ENCODE measurements around the gene EBPL. TPM values are rescaled to one million over a fixed set of nuclear protein-coding genes. Genes with fewer than 3 reads are reported as not detected.
"Not testable (repeated sequence)": the region's sequence is repeated elsewhere in the genome, so short reads cannot be mapped to it uniquely, and the experiment has no call there.

EBPL gene
- total and polyA plus RNA-seq, 12 donors: 45.2 to 302 (median 122) TPM

GRCh38 chr13:49616676-49617065, 74.6 kb downstream of the EBPL start:
- peak overlapping the region in 1 of 5 donors; percentile 50 for H3K27ac ChIP-seq
- whole genome bisulfite sequencing, 4 donors: 90 to 96% (median 92%) methylated on average over 3 of the region's 3 CpGs
- no peaks in the 10 kb centered on the region for H3K36me3 ChIP-seq (replicated peaks in 1 of 2)

GRCh38 chr13:49615836-49616675, 75.2 kb downstream of the EBPL start:
- Histone ChIP-seq H3K27ac (peak overlapping the region in 3 of 5 donors; percentile 38 to 51 (median 50)), H3K27me3 (no peaks in the 10 kb centered on the region), H3K36me3 (replicated peaks in 1 of 2) (no peaks in the 10 kb centered on the region), H3K4me3 (no peak overlapping the region), H3K4me1 (replicated peaks in 1 of 2) (peaks cover 8 to 10% of the 10 kb centered on the region in 2 donors), H3K9me3 (replicated peaks in 1 of 3) (no peaks in the 10 kb centered on the region)
- DNase-seq: no peak
- intact Hi-C loops (cut with DNase I): no loop called here
- 55 to 63% (median 61%) methylated on average over 8 of the region's 8 CpGs for WGBS, 4 donors
- TF ChIP-seq POLR2A (IDR thresholded peaks at IDR 0.05) (no peak), CTCF (IDR thresholded peaks at IDR 0.05) (no peak)

More at GRCh38 chr13:49616676-49617065, 74.6 kb downstream of the EBPL start:
- DNase-seq: no peak
- TF ChIP-seq CTCF (IDR thresholded peaks at IDR 0.05) (no peak), POLR2A (IDR thresholded peaks at IDR 0.05) (no peak)
- intact Hi-C loops (cut with DNase I): no loop called here
- no peaks in the 10 kb centered on the region for H3K27me3 ChIP-seq
- H3K9me3 ChIP-seq (replicated peaks in 1 of 3): no peaks in the 10 kb centered on the region
- H3K4me1 ChIP-seq (replicated peaks in 1 of 2): peaks cover 8 to 10% of the 10 kb centered on the region in 2 donors
- no peak overlapping the region for H3K4me3 ChIP-seq

- DNase-seq; H3K36me3 ChIP-seq (replicated peaks in 1 of 2); intact Hi-C loops (cut with DNase I); H3K27ac ChIP-seq; H3K4me3 ChIP-seq; H3K9me3 ChIP-seq (replicated peaks in 1 of 3); H3K27me3 ChIP-seq: not testable (repeated sequence)
- peaks cover 8 to 10% of the 10 kb centered on the region in 2 donors for H3K4me1 ChIP-seq (replicated peaks in 1 of 2)
- 88 to 100% (median 92%) methylated on average over 3 of the region's 3 CpGs for WGBS, 4 donors
These were observed 79.2 kb downstream of the EBPL start for GRCh38 chr13:49612042-49612441.

Other genes with a start within 250 kb of the EBPL start
- 100 to 1,000 TPM in 1 of 9 donors, 10 to 100 TPM in 8; 19.8 to 115 (median 53.9) TPM for gene CAB39L, start 247.4 kb downstream of the EBPL start, total RNA-seq
- gene CAB39L, start 247.4 kb downstream of the EBPL start, polyA plus RNA-seq: 10 to 100 TPM; 17.8 to 23.0 (median 22.4) TPM
- gene SETDB2, start 247.2 kb downstream of the EBPL start, total RNA-seq: 10 to 100 TPM in 7 of 9 donors, 1 to 10 TPM in 2; 7.4 to 26.3 (median 13.6) TPM
- gene SETDB2, start 247.2 kb downstream of the EBPL start, polyA plus RNA-seq: 10 to 100 TPM in 2 of 3 donors, 1 to 10 TPM in 1; 4.4 to 14.7 (median 10.9) TPM
- 10 to 100 TPM; 23.8 to 73.9 (median 59.6) TPM for gene PHF11, start 195.5 kb downstream of the EBPL start, total RNA-seq
- gene PHF11, start 195.5 kb downstream of the EBPL start, polyA plus RNA-seq: 100 to 1,000 TPM in 2 of 3 donors, 10 to 100 TPM in 1; 85.0 to 136 (median 129) TPM
- 10 to 100 TPM; 11.9 to 87.5 (median 39.5) TPM for gene RCBTB1, start 105.9 kb downstream of the EBPL start, total RNA-seq
- 10 to 100 TPM; 11.7 to 25.6 (median 19.6) TPM for gene RCBTB1, start 105.9 kb downstream of the EBPL start, polyA plus RNA-seq
- gene ARL11, start 63.0 kb downstream of the EBPL start, total RNA-seq: 1 to 10 TPM in 6 of 9 donors, under 1 TPM in 3; 0.18 to 2.9 (median 1.6) TPM
- gene ARL11, start 63.0 kb downstream of the EBPL start, polyA plus RNA-seq: 1 to 10 TPM in 2 of 3 donors, under 1 TPM in 1; 0.62 to 2.3 (median 1.1) TPM
- 10 to 100 TPM; 12.6 to 38.4 (median 21.3) TPM for gene KPNA3, start 101.2 kb upstream of the EBPL start, total RNA-seq
- 10 to 100 TPM in 2 of 3 donors, 1 to 10 TPM in 1; 8.6 to 43.8 (median 12.9) TPM for gene KPNA3, start 101.2 kb upstream of the EBPL start, polyA plus RNA-seq
- 10 to 100 TPM in 4 of 9 donors, 1 to 10 TPM in 5; 5.9 to 13.9 (median 8.0) TPM for gene SPRYD7, start 244.9 kb upstream of the EBPL start, total RNA-seq
- gene SPRYD7, start 244.9 kb upstream of the EBPL start, polyA plus RNA-seq: 10 to 100 TPM in 1 of 3 donors, 1 to 10 TPM in 2; 8.0 to 18.5 (median 8.2) TPM